GM12891 (cell line): ENCODE results near the gene DMD.

Experiments
- DNase-seq: peaks from one replicate; pipeline ENCODE4 v3.0.0; 2011; ENCODE audit warnings: low spot score; ENCODE audit not compliant: insufficient read length
- FAIRE-seq: peaks from 2 replicates; lab custom pipeline; 2011; peaks lifted over from hg19 to GRCh38; lab: Jason Lieb, UNC
- PAX5 ChIP-seq: IDR thresholded peaks from 2 replicates; pipeline ENCODE4 v1.6.1; 2011; ENCODE audit warnings: low read length, moderate library complexity, mild to moderate bottlenecking; ENCODE audit not compliant: insufficient read depth, severe bottlenecking
- POLR2A ChIP-seq: IDR thresholded peaks from 2 replicates; pipeline ENCODE4 v1.6.1; 2011; ENCODE audit warnings: low read depth, low read length, control low read depth
- POLR2AphosphoS5 ChIP-seq: IDR thresholded peaks from 2 replicates; pipeline ENCODE4 v1.6.1; 2011; ENCODE audit warnings: low read depth, low read length, control low read depth
- POU2F2 ChIP-seq: IDR thresholded peaks from 2 replicates; pipeline ENCODE4 v1.6.1; 2011; ENCODE audit warnings: low read depth, mild to moderate bottlenecking, control low read depth, low read length, moderate library complexity
- SPI1 ChIP-seq: IDR thresholded peaks from 2 replicates; pipeline ENCODE4 v1.6.1; 2011; ENCODE audit warnings: low read depth, low read length, control low read depth
- TAF1 ChIP-seq: IDR thresholded peaks from 2 replicates; pipeline ENCODE4 v1.6.1; 2011; ENCODE audit warnings: low read depth, low read length, control low read depth

Gene DMD

GRCh38 chrX:31331928-31332327 lies 1879.4 kb downstream of the DMD start:
- DNase-seq: no peak
- TF ChIP-seq PAX5: no peak
- no peak for TF ChIP-seq POU2F2
- TF ChIP-seq POLR2AphosphoS5: no peak
- TF ChIP-seq SPI1: no peak
- no peak for TF ChIP-seq TAF1
- TF ChIP-seq POLR2A: no peak
- no peak for FAIRE-seq

- FAIRE-seq: no peak
- TF ChIP-seq POLR2A (no peak), POLR2AphosphoS5 (no peak), POU2F2 (no peak), PAX5 (no peak), TAF1 (no peak), SPI1 (no peak)
- DNase-seq: no peak
Measured at GRCh38 chrX:31331015-31331414, 1880.3 kb downstream of the DMD start.

- FAIRE-seq (no peak), DNase-seq (no peak)
- TF ChIP-seq TAF1 (no peak), SPI1 (0 out of 2 replicates have a peak, but pooled peaks have one; percentile 8), POLR2AphosphoS5 (no peak)
Measured at GRCh38 chrX:31329298-31329697, 1882.1 kb downstream of the DMD start.

GRCh38 chrX:31323658-31324057 lies 1887.7 kb downstream of the DMD start:
- FAIRE-seq (peak; percentile 85), DNase-seq (peak; percentile 13)
- no peak for TF ChIP-seq TAF1
- no peak for TF ChIP-seq PAX5
- TF ChIP-seq SPI1: no peak
- TF ChIP-seq POLR2AphosphoS5: no peak
- no peak for TF ChIP-seq POU2F2
- TF ChIP-seq POLR2A: no peak

GRCh38 chrX:31320740-31321139 lies 1890.6 kb downstream of the DMD start:
- TF ChIP-seq POU2F2 (no peak), PAX5 (no peak), SPI1 (no peak), TAF1 (no peak), POLR2AphosphoS5 (no peak), POLR2A (no peak)
- FAIRE-seq: no peak
- no peak for DNase-seq

- FAIRE-seq: peak; percentile 52
- TF ChIP-seq POU2F2: no peak
- TF ChIP-seq POLR2A: no peak
- no peak for TF ChIP-seq TAF1
- no peak for TF ChIP-seq PAX5
- no peak for TF ChIP-seq POLR2AphosphoS5
- TF ChIP-seq SPI1: no peak
- DNase-seq: no peak
Measured at GRCh38 chrX:31319586-31319985, 1891.8 kb downstream of the DMD start.

GRCh38 chrX:31318866-31319265 lies 1892.5 kb downstream of the DMD start:
- no peak for DNase-seq
- FAIRE-seq: no peak

GRCh38 chrX:31316340-31316991 lies 1894.9 kb downstream of the DMD start:
- FAIRE-seq: no peak
- no peak for DNase-seq
- TF ChIP-seq SPI1 (no peak), PAX5 (no peak), POLR2A (no peak), POU2F2 (no peak), TAF1 (no peak), POLR2AphosphoS5 (no peak)

More at GRCh38 chrX:31318866-31319265, 1892.5 kb downstream of the DMD start:
- TF ChIP-seq PAX5 (no peak), POU2F2 (no peak), POLR2A (no peak), SPI1 (no peak), POLR2AphosphoS5 (no peak), TAF1 (no peak)

- no peak for DNase-seq
- TF ChIP-seq POU2F2 (no peak), POLR2AphosphoS5 (no peak), PAX5 (no peak), POLR2A (no peak)
- no peak for FAIRE-seq
Measured at GRCh38 chrX:31314921-31315320, 1896.4 kb downstream of the DMD start.

- no peak for FAIRE-seq
- no peak for DNase-seq
- TF ChIP-seq TAF1 (no peak), POLR2A (no peak), POU2F2 (no peak), POLR2AphosphoS5 (no peak), PAX5 (no peak), SPI1 (no peak)
Measured at GRCh38 chrX:31307952-31308351, 1903.4 kb downstream of the DMD start.
